ENCODE data around the gene APOLD1.

The APOLD1 gene

GRCh38 chr12:12745576-12746211 is 39.8 kb upstream of the APOLD1 start:
- TF ChIP-seq CTCF (IDR thresholded peaks at IDR 0.05), result no peak
- H3K27me3 Mint-ChIP-seq (ENCODE audit: low read depth, poor library complexity), result peaks cover 6% of the 10 kb centered on the region
- peak overlapping the region; percentile 88 for H3K27ac Mint-ChIP-seq
- DNase-seq, result no peak
- peaks cover 58% of the 10 kb centered on the region for H3K4me1 Mint-ChIP-seq
- peaks cover 8% of the 10 kb centered on the region for H3K36me3 Mint-ChIP-seq (ENCODE audit: low read depth)
- H3K9me3 Mint-ChIP-seq, result no peaks in the 10 kb centered on the region
- peak overlapping the region; percentile 7 for H3K4me3 Mint-ChIP-seq

GRCh38 chr12:12747278-12747677 is 38.2 kb upstream of the APOLD1 start:
- Mint-ChIP-seq H3K27ac (no peak overlapping the region), H3K4me3 (no peak overlapping the region), H3K36me3 (ENCODE audit: low read depth) (peaks cover 13% of the 10 kb centered on the region), H3K27me3 (ENCODE audit: low read depth, poor library complexity) (peaks cover 6% of the 10 kb centered on the region), H3K9me3 (no peaks in the 10 kb centered on the region), H3K4me1 (peaks cover 49% of the 10 kb centered on the region)
- DNase-seq, result no peak
- no peak for TF ChIP-seq CTCF (IDR thresholded peaks at IDR 0.05)

- Mint-ChIP-seq H3K36me3 (ENCODE audit: low read depth) (peaks cover 12% of the 10 kb centered on the region), H3K27me3 (ENCODE audit: low read depth, poor library complexity) (peaks cover 3% of the 10 kb centered on the region), H3K27ac (peak overlapping the region; percentile 38), H3K9me3 (no peaks in the 10 kb centered on the region), H3K4me3 (no peak overlapping the region), H3K4me1 (peaks cover 49% of the 10 kb centered on the region)
- TF ChIP-seq CTCF (IDR thresholded peaks at IDR 0.05), result no peak
- no peak for DNase-seq
These were observed 37.4 kb upstream of the APOLD1 start for GRCh38 chr12:12748044-12748443.

- no peak overlapping the region for H3K4me3 Mint-ChIP-seq
- DNase-seq, result no peak
- no peak overlapping the region for H3K27ac Mint-ChIP-seq
- H3K27me3 Mint-ChIP-seq (ENCODE audit: low read depth, poor library complexity), result no peaks in the 10 kb centered on the region
- H3K4me1 Mint-ChIP-seq, result peaks cover 45% of the 10 kb centered on the region
- no peaks in the 10 kb centered on the region for H3K9me3 Mint-ChIP-seq
- peaks cover 5% of the 10 kb centered on the region for H3K36me3 Mint-ChIP-seq (ENCODE audit: low read depth)
- TF ChIP-seq CTCF (IDR thresholded peaks at IDR 0.05), result no peak
These were observed 36.0 kb upstream of the APOLD1 start for GRCh38 chr12:12749433-12749832.

- Mint-ChIP-seq H3K36me3 (ENCODE audit: low read depth) (peaks cover 3% of the 10 kb centered on the region), H3K27me3 (ENCODE audit: low read depth, poor library complexity) (no peaks in the 10 kb centered on the region), H3K4me1 (no peaks in the 10 kb centered on the region), H3K9me3 (no peaks in the 10 kb centered on the region), H3K27ac (no peak overlapping the region), H3K4me3 (no peak overlapping the region)
- no peak for TF ChIP-seq CTCF (IDR thresholded peaks at IDR 0.05)
- no peak for DNase-seq
These were observed 29.5 kb upstream of the APOLD1 start for GRCh38 chr12:12755923-12756322.

GRCh38 chr12:12757121-12757520 is 28.3 kb upstream of the APOLD1 start:
- Mint-ChIP-seq H3K36me3 (ENCODE audit: low read depth) (peaks cover 4% of the 10 kb centered on the region), H3K9me3 (peaks cover 3% of the 10 kb centered on the region), H3K27me3 (ENCODE audit: low read depth, poor library complexity) (no peaks in the 10 kb centered on the region), H3K4me3 (no peak overlapping the region), H3K4me1 (no peaks in the 10 kb centered on the region), H3K27ac (no peak overlapping the region)
- DNase-seq, result no peak
- TF ChIP-seq CTCF (IDR thresholded peaks at IDR 0.05), result no peak

Data from nephron progenitor cell (in vitro differentiated cells).